GM21515 (cell line): ENCODE measurements around the gene CPXM1.

Experiments used
- ATAC-seq: cut with Tn5 transposase; IDR thresholded peaks from one replicate; pipeline ENCODE4 v1.9.1; 2021; ENCODE audit not compliant: unreplicated experiment

The CPXM1 gene

GRCh38 chr20:2750491-2751251, 49.8 kb downstream of the CPXM1 start:
- no peak for ATAC-seq

- ATAC-seq: no peak
These were observed 50.4 kb downstream of the CPXM1 start for GRCh38 chr20:2749951-2750490.

GRCh38 chr20:2749343-2749950, 51.0 kb downstream of the CPXM1 start:
- no peak for ATAC-seq

- ATAC-seq: no peak
These were observed 51.7 kb downstream of the CPXM1 start for GRCh38 chr20:2748551-2749342.

- ATAC-seq: no peak
These were observed 52.7 kb downstream of the CPXM1 start for GRCh38 chr20:2747676-2748235.

- no peak for ATAC-seq
These were observed 53.7 kb downstream of the CPXM1 start for GRCh38 chr20:2746636-2747265.

- ATAC-seq: no peak
These were observed 54.3 kb downstream of the CPXM1 start for GRCh38 chr20:2745936-2746635.

- no peak for ATAC-seq
These were observed 55.1 kb downstream of the CPXM1 start for GRCh38 chr20:2745060-2745910.
